Fibroblast of peridontal ligament (primary cell): Measurements from ENCODE around the gene ZNF787.

Source experiments
- DNase-seq: peaks from one replicate; pipeline ENCODE4 v3.0.0-alpha.2; 2010; ENCODE audit errors: extremely low read depth

The ZNF787 gene

GRCh38 chr19:56144376-56144775 is 23.3 kb upstream of the ZNF787 start:
- peak; percentile 23 for DNase-seq

- no peak for DNase-seq
Observed at GRCh38 chr19:56142897-56143434, 21.9 kb upstream of the ZNF787 start.

GRCh38 chr19:56142087-56142787 is 21.1 kb upstream of the ZNF787 start:
- DNase-seq, result no peak

- peak; percentile 24 for DNase-seq
Observed at GRCh38 chr19:56141417-56141993, 20.4 kb upstream of the ZNF787 start.

- peak; percentile 99 for DNase-seq
Observed at GRCh38 chr19:56140583-56141416, 19.7 kb upstream of the ZNF787 start, which contains the start of gene ZNF444. TSS of gene ZNF444 (plus strand) at chr19:56141287. CDS start at chr19:56146912, 5,625 bp downstream.

GRCh38 chr19:56139847-56140582 is 18.9 kb upstream of the ZNF787 start:
- DNase-seq, result peak; percentile 7

GRCh38 chr19:56138069-56138468 is 17.0 kb upstream of the ZNF787 start:
- no peak for DNase-seq

- no peak for DNase-seq
Observed at GRCh38 chr19:56137405-56137804, 16.3 kb upstream of the ZNF787 start.

GRCh38 chr19:56136362-56136761 is 15.3 kb upstream of the ZNF787 start:
- no peak for DNase-seq

- no peak for DNase-seq
Observed at GRCh38 chr19:56134654-56134921, 13.5 kb upstream of the ZNF787 start.

- DNase-seq, result peak; percentile 13
Observed at GRCh38 chr19:56133858-56134653, 13.0 kb upstream of the ZNF787 start.

GRCh38 chr19:56132316-56132822 is 11.3 kb upstream of the ZNF787 start:
- peak; percentile 95 for DNase-seq

- DNase-seq, result no peak
Observed at GRCh38 chr19:56131651-56132050, 10.6 kb upstream of the ZNF787 start.

- no peak for DNase-seq
Observed at GRCh38 chr19:56130006-56130405, 8.9 kb upstream of the ZNF787 start.

GRCh38 chr19:56126983-56127780 is 6.1 kb upstream of the ZNF787 start:
- DNase-seq, result no peak

GRCh38 chr19:56125806-56126590 is 4.9 kb upstream of the ZNF787 start:
- no peak for DNase-seq

GRCh38 chr19:56124578-56124977 is 3.5 kb upstream of the ZNF787 start:
- DNase-seq, result no peak

- no peak for DNase-seq
Observed at GRCh38 chr19:56123266-56123891, 2.3 kb upstream of the ZNF787 start.
